Daoy (cell line): ENCODE measurements around the gene NRN1. TPM values are rescaled to one million over a fixed set of nuclear protein-coding genes. Genes with fewer than 3 reads are reported as not detected.

ENCODE experiments used
- DNase-seq: peaks from one replicate; pipeline ENCODE4 v3.0.0-alpha.2; 2015; ENCODE audit warnings: low read depth
- total RNA-seq: library from RNA; depleted of rRNA; stranded (reverse); fragments of >200 nt; shearing (Covaris generic); gene quantifications from 2 replicates; pipeline ENCODE4 v1.2.3, GENCODE V29; 2014

NRN1 gene
- total RNA-seq, 1 experiment from 2014 or later, result 47.5 TPM

- DNase-seq, result no peak
Measured at GRCh38 chr6:6002848-6003620, 3.7 kb downstream of the NRN1 start.

GRCh38 chr6:6002005-6002847, 4.5 kb downstream of the NRN1 start:
- DNase-seq, result no peak

DNA sequence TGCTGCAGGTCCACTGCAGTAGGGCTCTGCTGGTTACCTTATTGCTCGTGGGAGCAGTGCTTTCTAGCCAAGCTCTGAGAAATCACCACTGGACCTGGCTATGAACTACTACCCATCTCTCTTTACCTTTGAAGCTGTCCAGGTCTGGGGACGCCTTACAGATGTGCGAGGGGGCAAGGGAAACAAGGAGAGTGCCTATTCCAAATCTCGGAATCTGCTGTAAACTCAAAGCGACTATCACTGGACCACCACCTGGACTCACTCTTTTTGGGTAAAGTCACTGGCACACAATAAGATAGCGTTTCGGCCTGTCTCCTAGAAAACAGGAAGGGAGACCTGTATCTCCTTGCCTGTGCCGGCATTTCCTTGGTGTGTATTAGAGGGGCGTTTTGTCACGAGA, 5.3 kb downstream of the NRN1 start:
- no peak for DNase-seq

DNA sequence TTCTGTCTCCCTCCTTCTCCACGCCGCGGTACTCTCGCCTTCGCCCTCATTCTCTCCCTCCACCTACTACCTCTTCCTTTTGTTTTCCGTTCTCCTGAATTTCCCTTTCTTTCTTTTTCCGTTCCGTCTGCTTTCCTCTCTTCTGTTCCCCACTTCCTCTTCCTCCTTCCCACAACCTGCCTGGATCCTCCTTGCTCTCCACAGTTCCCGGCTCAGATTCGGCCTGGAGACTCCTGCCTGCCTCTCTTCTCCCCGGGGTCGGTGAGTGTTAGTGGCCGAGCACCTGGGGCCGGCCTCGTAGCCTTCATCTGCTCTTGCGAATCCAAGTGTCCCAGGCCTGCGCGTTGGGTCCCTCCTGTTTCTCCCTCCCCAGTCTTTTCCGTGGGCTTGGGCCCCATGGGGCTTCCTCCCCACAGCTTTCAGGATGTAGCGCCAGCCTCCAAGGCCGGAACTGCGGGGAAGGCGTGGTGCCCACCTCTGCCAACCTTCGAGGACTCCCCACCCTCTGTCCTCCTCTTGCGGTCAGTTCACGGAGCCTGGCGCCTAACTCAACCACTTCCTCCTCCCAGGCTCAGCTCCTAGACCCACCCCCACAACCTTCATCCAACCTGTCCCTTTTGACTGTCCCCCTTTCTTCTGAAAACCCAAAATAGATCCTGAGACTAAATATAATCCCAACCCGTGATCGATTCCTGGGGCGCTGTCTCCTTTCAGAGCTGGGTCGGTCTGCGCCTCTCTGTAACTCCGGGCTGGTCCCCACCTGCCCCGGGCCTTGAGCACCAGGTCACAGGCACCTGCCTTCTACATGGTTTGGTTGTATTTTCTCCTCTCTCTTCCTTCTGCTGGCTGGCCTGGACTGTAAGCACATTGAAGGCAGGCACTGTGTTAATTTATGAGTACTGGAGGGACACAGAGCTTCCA, 6.8 kb downstream of the NRN1 start:
- no peak for DNase-seq

GRCh38 chr6:5998711-5999687, 7.7 kb downstream of the NRN1 start:
- no peak for DNase-seq

DNA sequence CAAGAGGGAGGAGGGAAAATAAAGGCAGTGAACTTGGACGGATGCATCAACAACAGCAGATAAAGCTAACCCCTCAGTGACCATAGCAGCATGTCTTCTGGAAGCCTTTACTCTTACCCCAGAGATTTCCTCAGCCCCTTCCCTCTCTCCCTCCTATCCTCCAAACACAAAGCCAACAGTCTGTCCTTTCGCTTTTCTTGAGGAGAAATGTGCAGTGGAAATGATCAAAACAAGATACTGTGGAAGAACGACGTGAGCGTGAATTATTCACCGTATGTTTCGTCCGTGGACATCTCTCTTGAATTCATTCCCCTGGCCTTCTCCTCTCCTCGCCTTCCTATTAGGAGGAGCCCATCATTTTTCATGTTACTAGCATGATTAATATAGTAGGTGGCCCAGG, 8.5 kb downstream of the NRN1 start:
- no peak for DNase-seq

DNA sequence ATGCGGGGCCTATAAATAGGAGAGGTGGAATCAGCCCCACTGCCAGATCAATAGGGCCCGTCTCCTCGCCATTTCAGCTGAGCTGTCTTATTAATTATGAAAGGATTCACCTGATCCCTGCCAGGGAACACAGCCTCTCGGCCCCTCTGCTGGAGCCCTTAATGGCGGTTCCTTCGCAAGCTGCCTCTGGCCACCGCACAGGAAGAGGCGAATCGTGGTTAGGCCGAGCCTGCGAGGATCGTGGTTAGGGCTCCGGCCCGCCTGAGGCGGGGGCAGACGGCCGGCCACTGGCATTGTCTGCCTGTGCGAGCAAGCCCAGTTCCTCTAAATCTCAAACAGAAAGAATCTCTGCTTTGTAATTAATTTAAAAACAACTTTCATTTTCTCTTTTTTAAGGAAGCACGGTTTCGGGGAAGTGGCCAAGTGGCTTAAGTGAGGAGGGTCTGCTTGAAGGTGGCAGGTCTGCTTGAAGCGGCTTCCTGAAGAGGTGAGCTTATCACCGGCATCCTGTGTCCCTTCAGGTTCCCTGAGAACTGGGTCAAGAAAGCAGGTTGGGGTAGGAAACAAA, 9.2 kb downstream of the NRN1 start:
- DNase-seq, result peak; percentile 68

GRCh38 chr6:5996714-5997419, 9.9 kb downstream of the NRN1 start:
- DNase-seq, result peak; percentile 77

DNA sequence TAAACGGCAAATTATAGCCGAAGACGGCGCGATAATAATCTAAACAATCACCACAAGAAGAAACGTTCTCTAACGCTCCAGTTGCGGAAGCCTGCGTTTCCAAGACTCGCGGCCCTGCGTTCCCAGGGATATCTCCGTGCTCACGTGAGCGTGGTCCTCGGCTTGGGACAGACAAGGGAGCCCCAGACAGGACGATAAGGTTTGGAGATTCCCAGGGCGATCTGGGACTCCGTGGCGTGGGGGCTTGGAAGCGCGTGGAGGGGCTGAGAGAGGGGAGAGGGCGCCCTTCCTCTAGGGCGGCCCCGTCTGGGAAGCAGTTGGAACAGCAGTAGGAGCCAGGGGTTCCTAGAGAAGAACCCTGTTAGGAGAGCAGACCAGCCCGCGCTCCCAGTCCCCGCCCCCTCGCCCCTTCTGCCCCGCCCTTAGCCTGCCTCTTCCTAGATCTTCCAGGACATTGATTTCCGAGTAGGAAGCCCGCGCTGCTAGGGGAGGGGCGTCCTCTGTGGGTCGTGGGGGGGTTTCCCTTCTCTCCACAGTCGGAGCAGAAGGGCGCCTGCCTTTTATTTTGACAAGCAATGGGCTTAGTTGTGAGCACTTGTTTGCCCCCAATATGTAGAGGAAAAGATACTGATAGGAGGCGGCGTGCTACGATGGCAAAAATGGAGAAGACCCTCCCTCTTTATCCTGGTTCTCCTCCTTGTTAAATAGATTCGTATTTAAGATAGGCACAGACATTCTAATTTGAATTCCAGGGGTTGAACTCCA, 10.6 kb downstream of the NRN1 start:
- peak; percentile 93 for DNase-seq

DNA sequence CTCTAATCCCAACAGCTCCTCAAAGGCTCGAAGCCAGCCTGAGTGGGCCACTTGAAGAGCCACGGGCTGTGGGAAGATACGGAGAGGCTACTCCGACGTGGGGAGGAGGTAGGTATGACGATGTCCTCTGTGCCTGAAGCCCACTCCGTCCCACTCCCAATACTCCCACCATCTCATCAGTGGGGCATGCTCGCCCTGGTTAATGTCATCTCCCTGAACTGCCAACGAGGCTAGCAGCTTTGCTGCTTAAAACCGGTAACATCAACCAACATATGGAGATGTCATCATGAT, 11.1 kb downstream of the NRN1 start:
- no peak for DNase-seq

GRCh38 chr6:5994999-5995657, 11.6 kb downstream of the NRN1 start:
- no peak for DNase-seq

DNA sequence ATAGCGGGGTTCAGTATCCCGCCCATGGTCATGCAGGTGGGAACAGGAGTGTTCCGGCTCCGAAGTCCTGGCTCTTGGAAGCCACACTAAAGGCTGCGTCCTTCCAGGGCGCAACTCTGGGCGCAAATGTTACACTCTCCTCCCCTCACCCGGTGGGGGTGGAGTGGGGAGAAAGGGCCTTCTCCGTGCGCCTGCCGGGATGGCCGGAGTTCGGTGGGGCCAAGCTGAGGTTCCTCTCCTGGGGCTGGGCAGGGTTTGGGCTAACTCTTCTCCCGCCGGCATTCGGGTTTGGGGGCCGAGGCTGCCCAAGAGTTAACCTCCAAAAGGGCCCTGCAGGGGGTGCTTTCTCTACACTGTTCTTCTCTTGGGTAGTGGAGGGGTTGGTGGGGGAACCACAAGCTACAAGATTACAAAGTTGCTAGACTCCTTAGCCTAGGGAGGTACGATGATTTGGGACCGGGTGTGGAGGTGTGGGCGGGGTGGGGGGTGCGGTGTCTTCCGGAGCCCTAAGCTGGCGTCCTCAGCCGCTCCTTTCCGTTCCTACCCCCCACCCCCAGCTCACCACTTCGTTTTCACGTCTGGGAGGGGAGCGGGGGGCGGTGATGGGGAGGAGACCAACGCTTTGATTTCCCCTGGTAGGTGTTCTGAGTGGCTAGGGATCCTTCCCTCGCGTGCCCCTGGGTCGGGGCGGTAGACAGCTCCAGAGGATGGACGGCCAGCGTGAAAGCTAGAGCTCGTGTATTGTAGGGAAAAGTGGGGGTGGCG, 12.3 kb downstream of the NRN1 start:
- no peak for DNase-seq

GRCh38 chr6:5992551-5993225, 14.0 kb downstream of the NRN1 start:
- no peak for DNase-seq

DNA sequence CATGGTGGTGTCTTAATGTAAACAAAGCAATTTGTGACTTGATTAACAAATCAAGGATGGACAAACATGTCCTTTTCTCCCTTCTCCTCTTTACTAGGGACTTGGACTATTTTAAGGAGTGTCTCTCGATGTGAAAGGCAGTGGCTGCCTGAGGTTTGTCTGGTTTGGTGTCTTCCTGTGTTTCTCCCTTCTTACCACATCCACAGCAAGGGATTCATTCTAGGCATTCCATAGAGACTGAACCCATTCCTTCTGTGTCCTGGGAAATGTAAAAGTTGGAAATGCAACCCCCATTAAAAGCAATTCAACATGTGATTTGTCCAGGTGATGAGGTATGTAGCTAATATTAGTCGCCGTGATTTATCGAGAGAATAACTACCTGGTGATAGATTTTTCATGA, 15.9 kb downstream of the NRN1 start:
- DNase-seq, result no peak

DNA sequence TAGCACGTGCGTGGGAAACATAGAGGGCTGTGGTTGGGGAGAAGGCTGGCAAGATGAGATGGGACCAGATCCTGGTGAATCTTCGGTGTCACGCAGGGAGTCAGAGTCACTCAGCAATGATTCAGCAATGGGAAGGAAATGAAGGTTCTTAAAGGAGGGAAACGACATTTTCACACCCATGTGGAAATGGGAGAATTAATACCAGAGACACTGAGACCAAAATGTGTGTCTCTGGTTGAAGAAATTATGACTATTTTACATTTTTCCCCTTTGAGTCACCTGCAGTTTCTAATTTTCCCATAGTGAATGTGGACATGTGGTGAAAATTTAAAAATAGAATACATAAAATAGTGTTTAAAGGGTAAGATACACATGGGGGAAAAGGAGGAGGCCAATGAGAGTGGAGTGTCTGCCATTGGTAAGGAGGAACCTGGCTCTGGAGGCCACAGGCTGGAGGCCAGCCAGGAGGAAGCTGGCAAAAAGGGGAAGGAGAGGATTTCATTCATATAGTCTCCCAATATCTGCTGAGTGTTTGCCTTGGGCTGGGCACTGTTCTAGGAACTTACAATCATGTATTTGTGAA, 17.5 kb downstream of the NRN1 start:
- DNase-seq, result no peak

- no peak for DNase-seq
Measured at GRCh38 chr6:5986861-5987260, 19.9 kb downstream of the NRN1 start.
